ENCODE measurements around the gene LGALS4. TPM values are rescaled to one million over a fixed set of nuclear protein-coding genes. Genes with fewer than 3 reads are reported as not detected.
A peak's percentile ranks its signal among the peaks of the same experiment; 100 is the strongest.

The LGALS4 gene
- total RNA-seq, 1 experiment from 2014 or later, result not detected

GRCh38 chr19:38844093-38844686 is 31.4 kb upstream of the LGALS4 start:
- in situ Hi-C loops (cut with HindIII; ENCODE audit: low sequenced_read_pairs), result no loop called here
- no peak for DNase-seq (ENCODE audit: low spot score)

DNA sequence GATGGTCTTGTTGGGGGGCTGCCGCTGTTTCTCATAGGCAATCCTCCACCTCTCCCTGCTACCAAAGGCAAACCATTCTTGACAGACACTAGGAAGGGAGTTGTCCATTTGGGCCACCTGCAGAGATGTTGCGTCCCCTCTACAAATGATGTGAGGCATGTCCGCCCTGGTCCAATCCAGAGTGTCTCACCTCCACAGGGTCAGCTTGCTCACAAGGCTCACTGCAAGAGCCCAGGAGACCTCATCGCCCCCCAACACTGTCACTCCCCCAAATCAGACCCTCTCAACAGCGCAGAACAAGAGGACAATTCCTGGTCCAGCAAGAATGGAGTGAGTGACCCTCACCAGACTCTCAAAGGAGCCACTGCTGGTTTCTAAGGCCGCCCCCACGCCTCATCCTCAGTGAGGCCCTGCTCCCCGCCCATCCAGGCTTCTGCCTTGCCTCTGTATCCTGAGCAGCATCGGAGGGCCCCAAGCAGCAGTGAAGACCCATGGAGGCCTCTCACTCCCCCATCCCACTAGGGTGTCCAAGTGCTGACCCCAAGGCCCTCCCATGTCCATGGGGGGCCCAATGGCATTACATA is 30.5 kb upstream of the LGALS4 start:
- DNase-seq (ENCODE audit: low spot score), result no peak
- in situ Hi-C loops (cut with HindIII; ENCODE audit: low sequenced_read_pairs), result no loop called here

DNA sequence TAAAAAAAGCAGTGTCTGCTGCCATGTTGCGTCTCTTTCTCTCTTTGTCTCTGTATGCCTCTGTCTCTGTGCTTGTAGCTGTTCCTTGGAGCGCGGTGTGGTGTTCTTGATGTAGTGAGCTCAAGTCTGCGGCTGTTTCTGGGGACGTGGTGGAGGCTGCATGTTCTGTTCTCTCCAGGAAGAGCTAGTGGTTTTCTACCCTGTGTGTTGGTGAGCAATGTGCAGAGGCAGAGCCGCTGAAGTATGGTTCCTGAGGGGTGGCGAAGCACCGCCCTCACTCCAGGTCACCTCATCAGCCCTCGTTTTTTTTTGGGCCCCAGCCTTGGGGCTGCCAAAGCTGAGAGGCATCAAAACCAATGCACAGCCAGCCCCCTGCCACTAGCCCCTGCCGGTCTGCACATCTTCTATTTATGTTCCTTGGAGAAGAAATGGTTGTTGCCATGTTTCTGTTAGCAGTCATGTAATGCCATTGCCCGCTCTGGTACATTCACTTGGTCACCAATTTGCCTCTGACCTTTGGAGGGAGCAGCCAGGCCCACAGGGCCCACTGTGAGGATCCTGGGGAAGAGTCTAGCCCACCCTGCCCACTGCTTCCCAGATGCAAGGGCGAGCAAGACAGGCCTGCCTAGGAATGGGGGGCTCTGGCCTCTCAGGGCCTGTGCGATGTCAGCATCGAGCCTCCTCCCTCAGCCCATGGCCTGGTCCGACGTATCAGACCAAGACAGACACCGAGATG is 29.9 kb upstream of the LGALS4 start:
- in situ Hi-C loops (cut with HindIII; ENCODE audit: low sequenced_read_pairs), result no loop called here
- no peak for DNase-seq (ENCODE audit: low spot score)

DNA sequence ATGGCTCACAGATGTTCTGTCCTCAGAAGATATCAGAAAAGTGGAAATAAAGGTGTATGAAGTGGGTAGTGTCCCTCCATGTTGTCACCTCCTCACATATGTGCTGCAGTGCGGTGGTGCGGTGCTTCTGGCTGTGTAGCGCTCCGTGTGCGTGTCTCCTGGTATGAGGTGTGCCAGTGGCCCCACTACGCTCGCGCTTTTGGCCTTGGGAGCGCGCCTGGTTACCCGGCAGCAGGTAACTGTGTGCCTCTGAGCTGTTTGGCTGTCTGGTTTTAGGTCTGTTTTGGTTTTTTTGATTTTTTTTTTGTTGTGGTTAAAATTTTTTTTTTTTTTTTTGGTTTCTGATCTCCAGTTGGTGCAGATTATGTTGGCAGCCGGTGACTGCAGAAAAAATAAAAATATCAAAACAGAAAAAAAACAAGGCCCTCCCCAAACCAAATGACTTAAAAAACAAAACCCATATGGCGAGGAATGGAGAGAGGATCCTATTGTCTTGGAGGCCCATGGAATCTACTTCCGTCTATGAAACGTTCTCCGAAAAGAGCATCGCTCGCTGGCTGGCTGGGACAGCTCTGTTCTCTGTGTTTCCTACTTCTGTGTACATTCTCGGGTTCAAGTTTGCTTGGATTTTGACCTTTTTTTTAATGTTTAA is 29.2 kb upstream of the LGALS4 start:
- DNase-seq (ENCODE audit: low spot score), result no peak
- in situ Hi-C loops (cut with HindIII; ENCODE audit: low sequenced_read_pairs), result no loop called here

- in situ Hi-C loops (cut with HindIII; ENCODE audit: low sequenced_read_pairs), result no loop called here
- no peak for DNase-seq (ENCODE audit: low spot score)
Measured at GRCh38 chr19:38841180-38841766, 28.5 kb upstream of the LGALS4 start.

DNA sequence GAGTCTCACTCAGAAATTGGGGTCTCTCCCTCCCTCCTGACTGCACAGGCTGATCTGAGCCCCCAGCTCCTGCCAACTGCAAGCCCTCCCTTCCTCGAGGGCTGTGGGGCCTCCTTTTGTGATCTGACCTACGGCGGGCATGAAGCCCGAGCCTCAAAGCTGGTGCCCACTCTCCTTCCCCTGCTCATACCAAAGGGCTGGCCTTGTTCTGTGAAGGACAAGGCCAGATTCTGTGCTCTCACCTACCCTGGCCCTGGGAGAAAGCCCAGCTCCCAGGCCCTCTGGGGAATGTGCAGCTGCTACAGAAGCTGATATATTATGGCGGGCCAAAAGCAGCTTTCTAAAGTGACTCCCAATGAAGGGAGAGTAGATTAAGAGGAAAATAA is 27.8 kb upstream of the LGALS4 start:
- in situ Hi-C loops (cut with HindIII; ENCODE audit: low sequenced_read_pairs), result no loop called here
- DNase-seq (ENCODE audit: low spot score), result no peak

GRCh38 chr19:38839816-38840582 is 27.3 kb upstream of the LGALS4 start:
- no peak for DNase-seq (ENCODE audit: low spot score)
- in situ Hi-C loops (cut with HindIII; ENCODE audit: low sequenced_read_pairs), result no loop called here

- in situ Hi-C loops (cut with HindIII; ENCODE audit: low sequenced_read_pairs), result no loop called here
Measured at GRCh38 chr19:38838986-38839761, 26.4 kb upstream of the LGALS4 start.

DNA sequence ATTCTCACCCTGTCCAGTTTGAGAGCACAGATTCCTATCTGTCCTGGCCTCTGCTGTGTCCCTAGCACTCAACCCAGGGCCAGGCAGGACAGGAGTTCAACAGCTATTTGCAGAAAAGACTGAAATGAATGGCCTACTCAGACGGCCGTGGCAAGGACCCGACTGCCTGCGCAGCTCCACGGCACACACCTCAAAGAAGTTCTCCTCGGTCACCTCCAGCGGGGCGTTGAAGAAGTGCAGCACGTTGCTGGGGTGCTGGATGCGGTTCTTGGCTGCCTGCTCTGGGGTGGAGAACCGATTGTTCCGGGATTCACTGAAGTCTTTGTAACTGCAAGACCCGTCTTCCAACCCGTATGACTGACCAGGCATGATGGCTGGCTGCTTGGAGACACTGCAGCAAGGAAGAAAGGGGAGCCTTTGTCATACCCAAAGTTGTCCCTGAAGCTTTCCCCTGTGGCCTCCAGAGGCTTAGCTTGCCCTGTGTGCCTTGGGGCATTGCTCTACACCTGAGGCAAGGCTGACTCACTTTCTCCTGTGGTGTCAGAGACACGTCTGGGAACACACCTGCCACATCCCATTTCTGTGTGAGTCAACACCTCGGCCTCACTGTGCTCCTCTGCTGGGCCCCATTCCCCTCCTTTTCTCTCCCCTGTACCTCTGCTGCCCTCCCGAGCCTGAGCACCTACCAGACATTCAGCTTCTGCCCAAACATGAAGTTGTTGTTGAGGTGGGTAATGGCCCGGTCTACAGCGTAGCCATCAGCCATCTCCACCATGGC is 25.7 kb upstream of the LGALS4 start:
- DNase-seq (ENCODE audit: low spot score), result no peak
- in situ Hi-C loops (cut with HindIII; ENCODE audit: low sequenced_read_pairs), result no loop called here

More at GRCh38 chr19:38838986-38839761, 26.4 kb upstream of the LGALS4 start:
- no peak for DNase-seq (ENCODE audit: low spot score)

DNA sequence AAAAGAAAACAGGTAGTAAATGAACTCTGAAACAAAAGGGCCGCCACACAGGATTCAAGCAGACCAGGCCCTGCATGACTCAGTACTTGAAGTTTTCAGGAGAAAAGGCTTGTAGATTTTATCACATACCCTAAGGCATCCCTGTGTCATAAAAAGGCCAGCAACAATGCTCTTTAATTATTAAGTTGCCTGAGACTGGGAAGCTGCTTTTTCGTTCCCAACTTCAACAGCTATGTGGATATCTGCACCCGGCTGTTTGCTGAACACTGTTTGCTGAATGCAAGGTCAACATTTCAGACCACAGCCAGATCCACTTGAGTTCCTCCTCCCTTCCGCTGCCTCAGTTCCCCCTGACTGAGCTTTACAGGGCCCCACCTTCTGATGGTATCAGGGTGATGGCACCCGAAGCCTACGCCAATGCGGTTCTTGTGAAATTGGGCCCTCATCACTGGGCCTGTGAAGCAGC is 24.9 kb upstream of the LGALS4 start:
- in situ Hi-C loops (cut with HindIII; ENCODE audit: low sequenced_read_pairs), result no loop called here
- DNase-seq (ENCODE audit: low spot score), result no peak

GRCh38 chr19:38836983-38837626 is 24.4 kb upstream of the LGALS4 start:
- DNase-seq (ENCODE audit: low spot score), result no peak
- in situ Hi-C loops (cut with HindIII; ENCODE audit: low sequenced_read_pairs), result no loop called here

- in situ Hi-C loops (cut with HindIII; ENCODE audit: low sequenced_read_pairs), result no loop called here
- no peak for DNase-seq (ENCODE audit: low spot score)
Measured at GRCh38 chr19:38836159-38836982, 23.6 kb upstream of the LGALS4 start.

- no peak for DNase-seq (ENCODE audit: low spot score)
- in situ Hi-C loops (cut with HindIII; ENCODE audit: low sequenced_read_pairs), result no loop called here
Measured at GRCh38 chr19:38834590-38834989, 21.8 kb upstream of the LGALS4 start.

- no peak for DNase-seq (ENCODE audit: low spot score)
- in situ Hi-C loops (cut with HindIII; ENCODE audit: low sequenced_read_pairs), result no loop called here
Measured at GRCh38 chr19:38834104-38834490, 21.4 kb upstream of the LGALS4 start.

GRCh38 chr19:38833092-38833425 is 20.3 kb upstream of the LGALS4 start:
- DNase-seq (ENCODE audit: low spot score), result no peak
- in situ Hi-C loops (cut with HindIII; ENCODE audit: low sequenced_read_pairs), result no loop called here

DNA sequence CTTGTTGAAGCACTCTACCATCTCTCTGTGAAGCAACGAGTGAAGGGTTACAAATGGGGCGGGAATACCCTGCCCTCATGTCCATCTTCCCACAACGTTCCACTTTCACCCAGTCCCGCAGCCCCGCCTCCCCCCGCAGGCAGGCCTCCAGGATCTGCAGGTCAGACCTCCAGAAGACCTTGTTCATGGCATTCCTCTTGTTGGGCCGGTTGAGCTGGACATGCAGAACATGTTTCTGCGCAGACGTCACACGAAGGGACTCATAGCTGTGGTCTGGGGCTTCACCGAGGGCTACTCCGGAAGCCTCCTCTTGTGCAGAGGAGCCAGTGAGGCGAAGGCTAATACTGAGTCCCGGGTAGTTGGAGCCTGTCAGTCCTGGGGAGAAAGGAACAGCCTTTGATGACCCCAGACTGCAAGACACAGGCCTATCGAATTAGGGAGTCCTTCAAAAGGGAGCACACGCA is 18.4 kb upstream of the LGALS4 start:
- in situ Hi-C loops (cut with HindIII; ENCODE audit: low sequenced_read_pairs), result no loop called here
- DNase-seq (ENCODE audit: low spot score), result peak; percentile 50
